Measurements from ENCODE around the gene LPAR2.

- TF ChIP-seq CTCF (IDR thresholded peaks at IDR 0.05) = no peak
- TF ChIP-seq POLR2A (IDR thresholded peaks at IDR 0.05) = no peak
These were observed 7.3 kb upstream of the LPAR2 start for GRCh38 chr19:19635313-19635702.
